ENCODE measurements around the gene MAPKAP1.

DNA sequence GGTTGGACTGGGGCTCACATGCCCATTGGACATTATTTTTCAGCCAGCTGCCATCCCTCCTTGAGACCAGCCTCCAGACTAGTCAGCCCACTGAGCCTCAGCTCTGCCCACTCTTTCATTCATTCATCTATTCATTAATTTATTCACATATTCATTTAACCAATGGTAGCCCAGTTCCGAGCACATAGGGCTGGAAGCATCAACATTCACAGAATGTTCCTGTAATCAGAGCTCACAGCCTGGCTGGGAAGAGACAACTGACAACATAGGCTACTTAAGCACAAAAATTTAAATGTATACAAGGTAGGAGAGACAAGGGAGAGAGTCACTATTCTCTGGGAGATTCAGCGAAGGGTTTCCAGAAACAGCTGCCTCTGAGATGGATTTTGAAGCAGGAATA, 23.2 kb upstream of the MAPKAP1 start:
- TF ChIP-seq EZH2 (IDR thresholded peaks at IDR 0.05; ENCODE audit: insufficient read depth, poor library complexity, severe bottlenecking) (no peak), EZH2phosphoT487 (IDR thresholded peaks at IDR 0.05; ENCODE audit: insufficient read depth, low read depth) (no peak)

All from GM23248 (cell line).